Endometrium (tissue), 2 donors: ENCODE measurements around the gene NBPF6.
"Not testable (repeated sequence)": the region's sequence is repeated elsewhere in the genome, so short reads cannot be mapped to it uniquely, and the experiment has no call there.

Experiments used
- FAIRE-seq: peaks from 2 replicates; lab custom pipeline; 2012; peaks lifted over from hg19 to GRCh38; lab: Jason Lieb, UNC
- donor health status: control.
- donor health status: control.

NBPF6 gene

GRCh38 chr1:108496856-108497255 lies 46.7 kb downstream of the NBPF6 start:
- FAIRE-seq = not testable (repeated sequence)

GRCh38 chr1:108502138-108502537 lies 52.0 kb downstream of the NBPF6 start:
- FAIRE-seq = no peak

GRCh38 chr1:108502624-108503023 lies 52.5 kb downstream of the NBPF6 start:
- FAIRE-seq = no peak

GRCh38 chr1:108503062-108503733 lies 53.1 kb downstream of the NBPF6 start:
- no peak for FAIRE-seq

- FAIRE-seq = no peak
Measured at GRCh38 chr1:108504447-108504846, 54.3 kb downstream of the NBPF6 start.

- FAIRE-seq = no peak
Measured at GRCh38 chr1:108505763-108506070, 55.6 kb downstream of the NBPF6 start.

GRCh38 chr1:108511764-108512163 lies 61.6 kb downstream of the NBPF6 start:
- FAIRE-seq = no peak

GRCh38 chr1:108512239-108513043 lies 62.3 kb downstream of the NBPF6 start:
- peak; percentile 97 for FAIRE-seq

- no peak for FAIRE-seq
Measured at GRCh38 chr1:108513044-108513415, 62.9 kb downstream of the NBPF6 start.

GRCh38 chr1:108513914-108514313 lies 63.8 kb downstream of the NBPF6 start:
- not testable (repeated sequence) for FAIRE-seq

GRCh38 chr1:108517301-108517897 lies 67.3 kb downstream of the NBPF6 start:
- not testable (repeated sequence) for FAIRE-seq
